ENCODE data around the gene AQP7.
"Not testable (repeated sequence)": the region's sequence is repeated elsewhere in the genome, so short reads cannot be mapped to it uniquely, and the experiment has no call there.

The AQP7 gene

GRCh38 chr9:33395159-33395879, 7.0 kb downstream of the AQP7 start:
- DNase-seq (ENCODE audit: low spot score): peak; percentile 60

GRCh38 chr9:33393986-33394385, 8.4 kb downstream of the AQP7 start:
- not testable (repeated sequence) for DNase-seq (ENCODE audit: low spot score)

GRCh38 chr9:33393581-33393980, 8.8 kb downstream of the AQP7 start:
- DNase-seq (ENCODE audit: low spot score): no peak

DNA sequence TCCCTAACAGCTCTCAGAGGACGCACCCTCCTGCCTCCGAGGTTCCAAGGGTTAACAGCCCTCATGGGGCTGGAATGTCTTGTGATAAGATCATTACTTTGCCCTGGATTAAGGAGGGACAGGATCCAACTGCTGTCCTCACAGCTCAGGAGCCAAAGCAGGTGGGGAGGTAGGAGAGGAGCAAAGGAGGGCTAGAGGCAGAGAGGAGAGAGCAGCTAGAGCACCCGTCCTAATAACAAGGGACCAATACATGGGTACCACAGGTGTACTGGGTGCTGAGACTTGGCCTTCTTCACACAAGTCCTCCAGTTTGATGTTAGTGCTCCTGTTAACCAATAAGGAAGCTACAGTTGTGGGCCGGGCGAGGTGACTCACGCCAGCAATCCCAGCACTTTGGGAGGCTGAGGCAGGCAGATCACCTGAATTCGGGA, 9.8 kb downstream of the AQP7 start:
- not testable (repeated sequence) for DNase-seq (ENCODE audit: low spot score)

- peak; percentile 83 for DNase-seq (ENCODE audit: low spot score)
These were observed 11.1 kb downstream of the AQP7 start for GRCh38 chr9:33391111-33391771.

DNA sequence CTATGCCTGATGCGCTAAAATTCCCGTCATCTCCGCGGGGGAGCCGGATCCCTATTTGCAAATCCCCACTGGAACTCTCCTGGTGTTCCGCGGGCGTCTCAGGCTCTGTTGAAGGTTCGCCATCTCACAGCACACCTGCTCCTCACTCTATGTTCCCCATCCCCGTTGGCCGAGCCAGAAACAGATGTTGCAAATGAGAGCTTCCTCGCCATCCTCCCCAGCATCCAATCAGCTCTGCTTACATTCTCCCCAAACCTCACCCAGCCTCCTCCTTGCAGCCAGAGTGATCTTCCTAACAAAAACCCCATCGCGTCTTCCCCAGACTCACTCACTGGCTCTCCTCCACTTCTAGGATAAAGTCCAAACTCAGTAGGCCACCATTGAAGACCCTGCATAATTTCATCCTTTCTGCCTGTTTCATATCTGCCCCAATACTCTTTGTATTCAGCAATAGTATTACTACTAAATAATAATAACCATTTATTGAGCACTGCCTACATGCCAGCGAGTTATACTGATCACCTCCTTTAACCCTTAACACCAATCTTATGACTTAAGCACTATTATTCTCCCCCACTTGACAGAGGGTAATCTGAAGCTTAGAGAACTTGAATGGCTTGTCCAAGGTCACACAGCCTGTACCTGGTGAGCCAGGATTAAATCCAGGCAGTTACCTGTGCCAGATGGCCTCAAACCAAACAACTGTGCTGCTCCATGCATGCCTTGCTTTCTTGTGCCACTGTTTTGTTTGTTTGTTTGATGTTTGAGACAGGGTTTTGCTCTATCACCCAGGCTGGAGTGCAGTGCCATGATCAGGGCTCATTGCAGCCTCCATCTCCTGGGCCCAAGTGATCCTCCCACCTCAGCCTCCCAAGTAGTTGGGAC, 14.0 kb downstream of the AQP7 start:
- no peak for DNase-seq (ENCODE audit: low spot score)

GRCh38 chr9:33386998-33387397, 15.4 kb downstream of the AQP7 start:
- not testable (repeated sequence) for DNase-seq (ENCODE audit: low spot score)

- DNase-seq (ENCODE audit: low spot score): not testable (repeated sequence)
These were observed 15.7 kb downstream of the AQP7 start for GRCh38 chr9:33386641-33386996.

DNA sequence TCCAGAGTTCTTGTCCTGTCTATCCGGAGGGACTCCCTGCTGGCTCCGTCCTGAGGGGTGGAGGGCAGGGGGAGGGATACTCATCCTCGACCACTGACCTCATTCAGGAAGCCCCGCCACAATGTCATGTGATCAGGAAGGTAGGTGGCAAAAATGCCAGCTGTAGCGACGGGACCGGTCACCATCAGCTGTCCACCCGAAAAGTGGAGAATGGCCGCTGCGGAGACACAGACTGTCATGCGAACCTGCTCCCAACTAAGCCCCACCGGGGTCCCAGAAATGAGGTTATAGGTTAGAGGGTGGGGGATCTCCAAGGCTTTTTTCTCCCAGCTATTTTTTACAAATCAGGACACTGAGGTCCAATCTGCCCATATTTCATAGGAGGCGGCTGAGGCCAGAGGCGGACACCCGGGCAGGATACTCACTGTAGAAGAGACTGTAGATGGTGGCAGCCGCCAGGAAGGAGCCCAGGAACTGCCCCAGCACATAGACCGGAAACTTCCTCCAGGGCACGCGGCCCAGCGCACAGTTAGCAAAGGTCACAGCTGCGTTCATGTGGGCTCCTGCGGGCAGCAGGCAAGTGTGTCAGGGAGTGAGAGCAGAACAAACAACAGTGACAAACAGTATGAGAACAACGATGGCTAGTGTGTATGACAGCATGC, 16.3 kb downstream of the AQP7 start:
- not testable (repeated sequence) for DNase-seq (ENCODE audit: low spot score)

DNA sequence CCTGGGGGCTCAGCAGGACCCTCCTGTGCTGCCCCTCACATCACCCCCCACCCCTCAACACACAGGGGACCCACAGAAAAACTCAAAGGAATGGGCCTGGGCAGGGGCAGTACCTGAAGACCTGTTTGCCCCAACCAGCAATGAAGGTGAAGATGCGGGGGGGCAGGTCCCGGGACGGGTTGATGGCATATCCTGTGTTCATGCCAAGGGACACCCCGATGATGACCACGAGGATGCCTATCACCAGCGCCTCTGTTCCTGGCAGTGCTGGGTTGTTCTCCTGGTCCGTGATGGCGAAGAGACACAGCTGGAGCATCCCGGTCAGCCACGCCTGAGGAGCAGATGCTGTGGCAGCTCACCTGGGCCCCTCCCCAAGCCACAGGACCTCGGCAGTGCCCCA, 16.8 kb downstream of the AQP7 start:
- DNase-seq (ENCODE audit: low spot score): not testable (repeated sequence)

- not testable (repeated sequence) for DNase-seq (ENCODE audit: low spot score)
These were observed 19.0 kb downstream of the AQP7 start for GRCh38 chr9:33383396-33383795.

DNA sequence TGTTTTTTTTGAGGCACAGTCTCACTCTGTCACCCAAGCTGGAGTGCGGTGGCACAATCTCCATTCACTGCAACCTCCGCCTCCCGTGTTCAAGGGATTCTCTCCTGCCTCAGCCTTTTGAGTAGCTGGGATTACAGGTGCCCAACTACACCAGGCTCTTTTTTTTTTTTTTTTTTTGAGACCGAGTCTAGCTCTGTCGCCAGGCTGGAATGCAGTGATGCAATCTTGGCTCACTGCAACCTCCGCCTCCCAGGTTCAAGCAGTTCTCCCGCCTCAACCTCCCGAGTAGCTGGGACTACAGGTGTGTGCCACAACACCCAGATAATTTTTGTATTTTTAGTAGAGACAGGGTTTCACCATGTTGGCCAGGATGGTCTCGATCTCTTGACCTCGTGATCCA, 20.0 kb downstream of the AQP7 start:
- DNase-seq (ENCODE audit: low spot score): peak; percentile 23

DNA sequence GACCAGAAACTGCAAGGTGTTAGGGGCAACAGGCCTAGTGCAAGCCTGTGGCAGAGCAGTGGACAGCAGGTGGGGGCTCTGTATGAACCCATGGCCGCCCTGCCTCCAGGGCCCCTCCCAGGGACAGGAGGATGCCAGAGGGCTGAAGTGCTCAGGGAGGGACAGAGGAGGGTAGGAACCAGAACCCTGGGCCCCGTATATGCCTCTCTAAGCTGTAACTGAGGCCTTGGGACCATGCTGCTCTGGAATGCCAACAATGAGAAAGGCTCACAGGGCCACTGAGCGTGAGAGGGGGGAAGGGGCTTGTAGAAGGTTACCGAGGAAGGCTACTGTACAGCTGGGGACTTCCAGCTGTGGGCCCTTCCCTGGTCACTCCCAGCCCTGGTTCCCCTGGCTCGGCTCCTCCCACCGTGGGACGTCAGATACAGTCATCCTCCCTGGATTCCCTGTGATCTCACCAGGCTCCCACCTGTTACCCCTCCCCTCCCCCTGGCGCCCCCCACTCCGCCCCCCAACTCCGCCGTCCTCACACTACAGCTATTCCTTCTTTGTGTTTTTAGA, 21.1 kb downstream of the AQP7 start:
- DNase-seq (ENCODE audit: low spot score): peak; percentile 44

GRCh38 chr9:33380390-33381094, 21.8 kb downstream of the AQP7 start:
- DNase-seq (ENCODE audit: low spot score): no peak

DNA sequence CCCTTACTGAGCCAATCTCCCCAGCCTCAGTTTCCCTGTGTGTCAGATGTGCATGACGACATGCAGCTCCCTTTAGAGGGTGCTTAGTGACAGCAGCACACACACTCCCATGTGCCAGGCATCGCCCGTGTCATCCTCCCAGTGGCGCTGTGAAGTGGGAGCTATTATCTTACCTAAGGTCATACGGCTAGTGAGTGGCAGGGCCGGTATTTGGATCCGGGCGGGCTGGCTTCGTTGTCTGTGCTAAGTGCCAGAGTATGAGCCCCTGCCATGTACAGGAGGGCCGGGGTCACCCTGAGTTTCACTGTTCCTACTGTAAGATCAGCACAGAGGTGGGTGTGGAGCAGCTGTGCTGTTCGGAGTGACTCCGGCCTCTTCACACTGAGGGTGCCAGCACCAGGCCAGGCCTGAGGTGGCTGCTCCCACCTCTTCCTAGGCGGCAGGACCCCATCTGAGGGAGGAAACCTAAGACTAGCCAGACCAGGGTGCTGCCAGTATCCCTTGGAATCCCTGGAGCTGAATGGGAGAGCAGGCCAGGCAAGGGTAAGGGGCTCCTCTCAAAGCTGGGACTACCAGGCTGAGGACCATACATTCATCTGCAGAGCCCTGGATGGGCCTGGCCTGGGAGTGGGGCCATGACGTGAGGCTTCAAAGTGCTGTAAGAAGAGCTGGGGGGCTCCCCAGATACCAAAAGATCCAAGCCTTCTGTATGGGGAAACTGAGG, 22.5 kb downstream of the AQP7 start:
- DNase-seq (ENCODE audit: low spot score): no peak

DNA sequence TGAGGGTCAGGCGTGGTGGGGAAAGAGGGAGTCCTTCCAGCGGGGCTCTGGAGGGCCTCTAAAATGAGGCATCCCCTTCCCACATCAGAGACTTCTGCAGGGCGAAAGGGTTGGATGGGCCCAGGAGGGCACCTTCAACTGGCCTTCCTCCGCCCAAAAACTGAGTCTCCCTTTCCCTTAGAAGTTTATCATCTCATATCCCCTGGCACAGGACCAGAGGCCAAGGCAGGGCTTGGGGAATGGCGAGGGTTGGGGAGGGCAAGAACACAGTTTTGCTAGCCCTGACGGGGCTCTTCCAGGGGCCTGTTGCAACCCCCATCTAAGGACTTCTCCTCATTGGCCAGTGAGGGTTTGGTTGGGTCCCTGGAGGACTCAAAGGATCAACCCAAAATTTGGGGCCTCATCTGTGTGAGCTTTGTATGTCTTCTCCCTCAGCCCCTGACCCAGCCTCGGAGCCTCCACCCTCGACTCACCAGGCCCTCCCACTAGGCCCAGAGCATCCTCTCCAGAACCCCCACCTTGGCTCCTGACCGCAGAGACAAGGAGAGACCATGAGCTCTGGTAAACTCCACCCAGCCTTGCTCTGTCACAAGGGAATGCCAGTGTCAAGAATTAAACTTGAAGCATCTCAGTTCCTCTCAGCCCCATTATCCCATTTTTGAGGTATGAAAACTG, 24.1 kb downstream of the AQP7 start:
- DNase-seq (ENCODE audit: low spot score): no peak

DNA sequence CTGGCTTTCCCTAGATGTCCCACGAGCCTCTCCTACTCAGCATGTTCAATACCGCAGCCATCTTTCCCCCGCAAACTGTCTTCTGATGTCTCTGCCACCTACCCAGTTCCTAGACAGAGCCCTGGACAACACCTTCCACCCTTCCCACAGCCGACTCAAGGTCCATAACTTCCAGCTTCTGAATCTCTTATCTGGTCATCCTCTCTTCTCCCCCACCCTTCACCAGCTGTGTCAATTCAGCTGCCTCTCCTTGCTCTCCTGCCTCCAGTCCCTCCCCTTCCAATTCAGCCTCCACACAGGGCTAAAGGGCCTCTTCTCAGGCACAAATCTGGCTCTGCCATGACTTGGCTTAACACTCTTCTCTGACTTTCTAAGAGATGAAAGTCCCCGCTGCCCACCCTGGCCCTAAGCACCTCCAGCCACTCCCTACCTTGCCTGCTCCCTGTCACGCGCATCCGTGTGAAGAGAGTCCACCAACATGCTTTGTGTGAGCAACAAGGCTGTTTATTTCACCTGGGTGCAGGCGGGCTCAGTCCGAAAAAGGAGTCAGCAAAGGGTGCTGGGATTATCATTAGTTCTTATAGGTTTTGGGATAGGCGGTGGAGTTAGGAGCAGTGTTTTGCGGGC, 25.2 kb downstream of the AQP7 start:
- no peak for DNase-seq (ENCODE audit: low spot score)

GRCh38 chr9:33375841-33376321, 26.5 kb downstream of the AQP7 start:
- DNase-seq (ENCODE audit: low spot score): no peak

DNA sequence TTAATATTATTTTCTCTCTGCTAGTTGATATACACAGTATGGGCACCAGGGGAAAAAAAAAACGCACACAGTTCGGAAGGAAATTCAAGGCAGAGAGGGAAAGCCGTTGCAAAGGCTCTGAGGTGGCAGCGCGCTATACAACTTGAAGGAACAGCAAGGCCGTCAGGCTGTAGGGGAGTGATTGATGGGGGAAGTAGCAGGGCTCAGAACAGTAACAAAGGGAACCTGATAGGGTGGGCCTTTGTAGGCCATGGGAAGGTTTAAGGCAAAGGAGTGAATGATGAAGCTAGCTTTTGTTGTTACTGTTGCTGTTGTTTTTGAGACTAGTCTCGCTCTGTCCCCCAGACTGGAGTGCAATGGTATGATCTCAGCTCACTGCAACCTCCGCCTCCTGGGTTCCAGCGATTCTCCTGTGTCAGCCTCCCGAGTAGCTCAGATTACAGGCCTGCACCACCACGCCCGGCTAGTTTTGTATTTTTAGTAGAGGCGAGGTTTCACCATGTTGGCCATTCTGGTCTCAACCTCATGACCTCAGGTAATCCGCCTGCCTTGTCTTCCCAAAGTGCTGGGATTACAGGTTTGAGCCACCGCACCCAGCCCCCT, 27.0 kb downstream of the AQP7 start:
- no peak for DNase-seq (ENCODE audit: low spot score)

Data from kidney tubule cell (primary cell).